Measurements from ENCODE around the gene LONRF2. TPM values are rescaled to one million over a fixed set of nuclear protein-coding genes. Genes with fewer than 3 reads are reported as not detected.

LONRF2 gene
- total RNA-seq, 1 donor from 2014 or later: 7.6 TPM

DNA sequence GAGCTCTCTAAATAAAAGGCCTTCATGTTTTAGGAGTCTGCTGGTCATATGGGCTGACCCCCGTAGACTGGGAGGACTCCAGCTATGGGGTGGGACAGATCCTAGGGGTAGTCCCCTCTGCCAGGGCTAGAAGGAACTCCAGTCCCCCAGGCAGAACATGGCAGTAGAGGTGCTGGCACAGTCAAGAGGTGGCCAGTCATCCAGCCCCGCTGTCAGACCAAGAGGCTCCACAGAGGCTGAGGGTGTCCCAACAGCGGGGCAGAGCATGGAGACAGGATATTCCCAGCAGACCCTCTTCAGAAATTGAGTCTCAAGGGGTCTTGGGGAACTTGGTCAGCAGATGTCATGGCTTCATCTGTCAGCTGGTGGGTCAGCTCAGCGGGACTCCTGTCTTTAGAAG, 76.6 kb downstream of the LONRF2 start:
- no peaks in the 10 kb centered on the region for H3K27me3 ChIP-seq
- TF ChIP-seq, protein P1, sequence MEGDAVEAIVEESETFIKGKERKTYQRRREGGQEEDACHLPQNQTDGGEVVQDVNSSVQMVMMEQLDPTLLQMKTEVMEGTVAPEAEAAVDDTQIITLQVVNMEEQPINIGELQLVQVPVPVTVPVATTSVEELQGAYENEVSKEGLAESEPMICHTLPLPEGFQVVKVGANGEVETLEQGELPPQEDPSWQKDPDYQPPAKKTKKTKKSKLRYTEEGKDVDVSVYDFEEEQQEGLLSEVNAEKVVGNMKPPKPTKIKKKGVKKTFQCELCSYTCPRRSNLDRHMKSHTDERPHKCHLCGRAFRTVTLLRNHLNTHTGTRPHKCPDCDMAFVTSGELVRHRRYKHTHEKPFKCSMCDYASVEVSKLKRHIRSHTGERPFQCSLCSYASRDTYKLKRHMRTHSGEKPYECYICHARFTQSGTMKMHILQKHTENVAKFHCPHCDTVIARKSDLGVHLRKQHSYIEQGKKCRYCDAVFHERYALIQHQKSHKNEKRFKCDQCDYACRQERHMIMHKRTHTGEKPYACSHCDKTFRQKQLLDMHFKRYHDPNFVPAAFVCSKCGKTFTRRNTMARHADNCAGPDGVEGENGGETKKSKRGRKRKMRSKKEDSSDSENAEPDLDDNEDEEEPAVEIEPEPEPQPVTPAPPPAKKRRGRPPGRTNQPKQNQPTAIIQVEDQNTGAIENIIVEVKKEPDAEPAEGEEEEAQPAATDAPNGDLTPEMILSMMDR (IDR thresholded peaks at IDR 0.05): no peak
- H3K4me3 ChIP-seq: no peak overlapping the region
- DNase-seq (ENCODE audit: low spot score in 2 of 2): no peak
- intact Hi-C loops (cut with DNase I): loop anchor here (10.0 kb wide), 1 partner anchor 411 kb away; no protein-coding TSS in a partner anchor
- H3K27ac ChIP-seq: no peak overlapping the region
- H3K4me1 ChIP-seq: no peaks in the 10 kb centered on the region
- H3K9me3 ChIP-seq: no peaks in the 10 kb centered on the region
- H3K36me3 ChIP-seq: no peaks in the 10 kb centered on the region

- H3K27ac ChIP-seq: no peak overlapping the region
- intact Hi-C loops (cut with DNase I): loop anchor here (10.0 kb wide), 1 partner anchor 410 kb away; no protein-coding TSS in a partner anchor
- no peaks in the 10 kb centered on the region for H3K4me1 ChIP-seq
- H3K36me3 ChIP-seq: no peaks in the 10 kb centered on the region
- TF ChIP-seq, protein P1 (IDR thresholded peaks at IDR 0.05): no peak
- no peaks in the 10 kb centered on the region for H3K27me3 ChIP-seq
- no peaks in the 10 kb centered on the region for H3K9me3 ChIP-seq
- no peak overlapping the region for H3K4me3 ChIP-seq
- DNase-seq (ENCODE audit: low spot score in 2 of 2): no peak
Observed at GRCh38 chr2:100244881-100245605, 77.3 kb downstream of the LONRF2 start.

DNA sequence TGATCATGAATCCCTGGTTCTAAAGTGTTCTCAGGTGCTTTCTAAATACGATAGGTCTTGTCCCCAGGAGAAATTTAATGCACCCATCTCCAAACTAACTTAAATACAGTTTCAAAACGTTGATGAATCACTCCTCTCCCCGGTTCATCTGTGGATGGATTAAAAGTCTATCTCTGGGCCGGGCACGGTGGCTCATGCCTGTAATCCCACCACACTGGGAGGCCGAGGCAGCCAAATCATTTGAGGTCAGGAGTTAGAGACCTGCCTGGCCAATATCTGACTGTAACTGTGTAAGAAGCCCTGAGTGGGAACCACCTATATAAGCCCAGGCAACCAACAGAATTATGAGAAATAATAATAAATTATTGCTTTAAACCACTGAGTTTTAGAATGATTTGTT, 78.7 kb downstream of the LONRF2 start:
- intact Hi-C loops (cut with DNase I): loop anchor here (10.0 kb wide), 1 partner anchor 409 kb away; no protein-coding TSS in a partner anchor
- no peak overlapping the region for H3K27ac ChIP-seq
- DNase-seq (ENCODE audit: low spot score in 2 of 2): no peak
- no peaks in the 10 kb centered on the region for H3K9me3 ChIP-seq
- H3K4me3 ChIP-seq: no peak overlapping the region
- no peaks in the 10 kb centered on the region for H3K27me3 ChIP-seq
- no peaks in the 10 kb centered on the region for H3K4me1 ChIP-seq
- TF ChIP-seq, protein P1 (IDR thresholded peaks at IDR 0.05): no peak
- no peaks in the 10 kb centered on the region for H3K36me3 ChIP-seq

- H3K27ac ChIP-seq: no peak overlapping the region
Observed at GRCh38 chr2:100242891-100243619, 79.2 kb downstream of the LONRF2 start.

GRCh38 chr2:100242476-100242875, 79.8 kb downstream of the LONRF2 start:
- no peaks in the 10 kb centered on the region for H3K27me3 ChIP-seq
- no peaks in the 10 kb centered on the region for H3K9me3 ChIP-seq
- TF ChIP-seq, protein P1 (IDR thresholded peaks at IDR 0.05): no peak
- H3K4me1 ChIP-seq: no peaks in the 10 kb centered on the region
- intact Hi-C loops (cut with DNase I): loop anchor here (10.0 kb wide), 1 partner anchor 408 kb away; no protein-coding TSS in a partner anchor
- H3K36me3 ChIP-seq: no peaks in the 10 kb centered on the region
- H3K27ac ChIP-seq: no peak overlapping the region
- no peak overlapping the region for H3K4me3 ChIP-seq
- DNase-seq (ENCODE audit: low spot score in 2 of 2): no peak

More at GRCh38 chr2:100242891-100243619, 79.2 kb downstream of the LONRF2 start:
- H3K4me3 ChIP-seq: no peak overlapping the region
- H3K36me3 ChIP-seq: no peaks in the 10 kb centered on the region
- DNase-seq (ENCODE audit: low spot score in 2 of 2): peak in 1 of 2 donors; percentile 78
- H3K27me3 ChIP-seq: no peaks in the 10 kb centered on the region
- no peaks in the 10 kb centered on the region for H3K4me1 ChIP-seq
- intact Hi-C loops (cut with DNase I): loop anchor here (10.0 kb wide), 1 partner anchor 408 kb away; no protein-coding TSS in a partner anchor
- no peaks in the 10 kb centered on the region for H3K9me3 ChIP-seq
- TF ChIP-seq, protein P1 (IDR thresholded peaks at IDR 0.05): peak; percentile 54 to 74 (median 63)
